GM21367 (cell line): ENCODE data around the gene HEBP1.
"Not testable (repeated sequence)": the region's sequence is repeated elsewhere in the genome, so short reads cannot be mapped to it uniquely, and the experiment has no call there.

ENCODE experiments used
- ATAC-seq: cut with Tn5 transposase; IDR thresholded peaks from one replicate; pipeline ENCODE4 v1.9.1; 2021; ENCODE audit not compliant: unreplicated experiment

The HEBP1 gene, protein sequence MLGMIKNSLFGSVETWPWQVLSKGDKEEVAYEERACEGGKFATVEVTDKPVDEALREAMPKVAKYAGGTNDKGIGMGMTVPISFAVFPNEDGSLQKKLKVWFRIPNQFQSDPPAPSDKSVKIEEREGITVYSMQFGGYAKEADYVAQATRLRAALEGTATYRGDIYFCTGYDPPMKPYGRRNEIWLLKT

DNA sequence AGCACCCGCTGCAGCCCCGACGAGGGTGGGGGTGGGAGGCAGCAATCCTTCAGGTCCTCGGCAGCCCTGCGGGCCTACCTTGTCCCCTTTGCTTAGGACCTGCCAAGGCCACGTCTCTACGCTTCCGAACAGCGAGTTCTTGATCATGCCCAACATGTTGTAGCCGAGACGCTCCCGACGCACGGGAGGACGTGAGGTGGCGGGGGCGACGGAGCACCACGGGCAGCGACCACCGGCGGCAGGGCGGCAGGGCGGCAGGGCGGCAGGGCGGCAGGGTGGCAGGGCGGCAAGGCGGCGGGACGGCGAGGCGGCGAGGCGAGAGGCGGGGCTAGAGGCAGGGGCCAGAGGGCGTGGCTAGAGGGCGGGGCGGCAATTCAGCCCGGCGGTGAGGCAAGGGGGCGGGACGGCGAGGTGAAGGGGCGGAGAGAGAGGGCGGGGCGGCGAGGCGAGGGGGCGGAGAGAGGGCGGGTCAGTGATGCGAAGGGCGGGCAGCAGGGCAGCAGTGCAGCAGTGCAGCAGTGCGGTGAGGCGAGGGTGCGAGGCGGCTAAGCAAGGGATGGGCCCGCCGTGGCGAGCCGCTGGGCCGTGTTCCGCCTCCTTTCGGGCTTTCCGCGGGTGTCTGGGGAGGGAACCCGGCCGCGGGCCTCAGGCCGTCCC is at the start of gene HEBP1:
Gene HEBP1 (minus strand): TSS at position 307 of the 657 bp plus-strand sequence. CDS start 151 bp downstream, at position 156.
- peak; percentile 63 for ATAC-seq

DNA sequence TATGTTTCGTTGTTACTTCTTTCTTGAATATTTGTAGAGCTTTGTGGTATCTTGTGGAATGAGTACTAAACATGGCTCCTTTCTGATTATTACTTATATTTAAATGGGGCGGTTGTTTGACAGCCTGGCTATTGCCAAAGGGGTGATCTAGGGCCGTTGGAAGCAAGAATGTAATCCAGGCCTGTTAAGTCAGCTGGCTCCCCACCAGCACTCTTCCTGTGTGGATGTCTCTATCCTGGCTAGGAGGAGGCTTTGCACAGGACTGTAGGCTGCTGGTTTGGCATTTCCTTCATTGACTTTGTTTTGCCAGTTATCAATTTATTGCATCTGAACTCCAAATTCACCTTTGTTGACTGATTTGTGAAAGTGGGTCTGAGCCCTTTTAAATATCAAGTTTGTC is 49.8 kb upstream of the HEBP1 start:
- ATAC-seq, result no peak

DNA sequence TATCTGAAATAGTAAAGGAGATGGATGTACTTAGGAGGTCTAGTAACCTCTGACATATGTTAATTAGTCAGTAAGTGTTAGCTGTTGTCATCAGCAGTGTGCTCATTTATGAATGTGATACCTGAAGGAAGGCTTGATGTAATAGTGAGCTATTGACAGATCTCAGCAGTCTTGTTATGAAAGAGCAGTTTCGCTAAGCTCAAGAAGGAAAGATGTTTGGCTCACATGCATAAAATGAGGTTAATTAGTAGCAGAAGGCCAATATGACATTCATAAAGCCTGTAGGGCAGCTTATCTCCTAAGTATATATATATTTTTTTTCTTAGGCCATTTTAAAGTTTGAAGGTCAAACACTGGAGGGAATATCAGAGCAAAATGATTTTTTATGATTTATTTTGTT is 46.9 kb upstream of the HEBP1 start:
- ATAC-seq, result no peak

DNA sequence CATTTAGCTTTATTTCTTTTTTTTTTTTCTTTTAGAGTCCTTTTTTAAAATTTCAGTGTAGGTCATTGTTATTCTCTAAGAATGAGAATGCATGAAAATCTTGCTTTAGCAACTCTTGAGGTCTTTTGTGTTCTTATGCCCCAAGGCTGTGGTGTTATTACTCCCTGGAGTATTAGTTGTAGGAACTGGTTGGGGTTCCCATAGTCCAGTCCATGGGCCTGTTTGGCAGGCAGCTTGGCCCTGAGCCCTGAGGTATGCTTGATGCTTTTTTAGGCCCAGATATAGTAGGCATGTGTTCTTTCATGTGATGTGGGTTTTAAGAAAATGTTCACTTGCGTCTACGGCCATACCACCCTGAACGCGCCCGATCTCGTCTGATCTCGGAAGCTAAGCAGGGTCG is 45.8 kb upstream of the HEBP1 start:
- ATAC-seq, result no peak

DNA sequence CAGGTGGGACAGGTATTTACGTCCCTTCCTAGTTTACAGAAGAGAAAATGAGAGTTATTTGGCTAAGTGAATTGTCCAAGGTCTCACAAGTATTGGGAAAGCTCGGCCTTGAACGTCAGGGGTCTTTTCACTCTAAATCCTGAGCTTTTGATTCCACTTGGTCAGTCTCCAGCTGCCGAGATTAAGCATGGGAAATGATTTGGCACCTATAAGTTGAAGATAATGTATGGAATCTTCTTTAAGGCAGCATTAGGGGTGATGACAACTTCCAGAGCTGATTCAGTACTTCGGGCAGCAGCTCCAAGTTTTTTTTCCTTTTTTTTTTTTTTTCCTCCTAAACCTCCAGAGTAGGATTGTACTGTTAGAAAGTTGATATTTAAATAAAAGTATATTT is 44.8 kb upstream of the HEBP1 start:
- no peak for ATAC-seq

DNA sequence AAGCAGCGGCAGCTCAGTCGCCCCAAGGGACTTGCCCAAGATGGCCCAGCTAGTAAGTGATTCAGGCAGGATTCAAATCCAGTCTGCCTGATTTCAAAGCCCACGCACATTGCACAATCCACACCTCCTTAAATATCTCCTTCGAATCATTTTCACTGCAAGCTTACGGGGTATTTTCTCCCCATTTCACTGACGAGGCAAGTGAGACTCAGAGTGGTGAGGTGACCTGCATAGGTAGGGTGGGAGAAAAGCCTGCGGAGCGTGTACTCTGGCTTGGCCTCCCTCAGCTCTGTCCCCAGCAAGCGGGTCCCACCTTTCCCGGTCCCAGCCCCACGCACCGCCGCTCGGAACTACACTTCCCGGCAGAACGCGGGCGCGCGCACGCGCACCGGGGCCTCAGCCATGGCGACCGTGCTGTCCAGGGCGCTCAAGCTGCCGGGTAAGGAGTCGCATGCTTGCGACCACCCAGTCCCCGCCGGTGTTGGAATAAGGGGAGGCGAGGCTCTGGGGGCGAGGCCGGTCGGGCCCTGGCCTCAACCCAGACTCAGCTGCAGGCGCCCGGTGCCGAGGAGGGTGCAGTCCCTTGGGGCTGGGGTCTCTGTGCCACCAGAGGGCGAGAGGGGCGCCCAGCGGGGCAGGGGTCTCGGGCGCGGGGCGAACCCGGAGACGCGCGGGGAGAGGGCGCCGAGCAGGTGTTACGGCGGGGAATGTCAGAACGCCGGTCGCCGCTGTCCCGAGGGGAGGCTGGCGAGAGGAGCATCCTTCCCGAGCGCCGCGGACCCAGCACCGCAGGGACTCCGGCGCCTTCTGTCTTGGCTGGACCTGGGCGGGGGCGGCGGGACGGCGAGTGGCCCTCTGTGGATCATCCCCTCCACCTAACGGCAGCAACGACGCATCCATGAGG is 44.2 kb upstream of the HEBP1 start, which contains the start of gene FAM234B:
Gene FAM234B (plus strand): TSS at position 380 of the 904 bp plus-strand sequence. CDS start 23 bp downstream, at position 403.
- ATAC-seq, result peak; percentile 85

DNA sequence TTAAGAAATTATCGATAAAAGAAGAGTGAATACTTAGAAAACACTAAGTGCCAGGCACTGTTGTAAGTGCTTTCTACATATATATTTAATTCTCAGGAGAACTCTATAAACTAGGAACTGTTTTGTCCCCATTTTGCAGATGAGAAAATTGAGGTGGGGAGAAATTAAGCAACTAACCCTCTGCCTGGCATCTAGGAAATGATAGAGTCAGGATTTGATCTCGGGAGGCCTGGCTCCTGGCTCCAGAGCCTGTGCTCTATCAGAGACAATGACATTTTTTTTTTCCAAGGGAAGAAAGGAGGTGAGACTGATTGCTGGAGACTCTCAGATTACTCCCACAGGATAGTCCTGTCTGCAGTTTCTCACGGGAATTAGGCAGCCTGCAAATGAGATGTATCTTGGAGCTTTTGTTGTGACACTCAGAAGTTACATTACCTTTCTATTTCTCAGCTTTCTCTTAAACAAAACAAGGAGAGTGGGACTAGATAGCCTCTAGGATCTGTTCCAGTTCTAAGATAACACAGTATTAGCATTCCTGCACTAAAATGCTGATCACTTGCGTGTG is 42.7 kb upstream of the HEBP1 start:
- no peak for ATAC-seq

DNA sequence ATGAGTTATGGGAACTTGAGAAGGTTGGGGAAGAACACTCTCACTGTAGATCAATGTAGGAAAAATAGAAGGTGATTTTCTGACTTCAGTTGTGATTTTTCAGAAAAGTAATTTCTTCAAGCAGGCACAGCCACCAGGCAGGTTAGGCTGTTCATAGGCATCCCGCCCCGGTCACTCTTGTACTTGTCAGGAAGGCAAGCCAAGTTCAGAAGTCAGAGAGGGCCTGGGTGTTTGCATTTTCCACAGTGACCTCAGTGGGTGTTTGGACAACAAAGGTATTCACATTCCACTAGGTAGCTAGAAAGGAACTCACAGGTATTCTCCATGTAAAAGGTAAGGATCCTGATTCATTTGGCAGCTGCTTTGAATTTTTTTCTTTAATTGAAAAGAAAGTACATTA is 41.2 kb upstream of the HEBP1 start:
- no peak for ATAC-seq

DNA sequence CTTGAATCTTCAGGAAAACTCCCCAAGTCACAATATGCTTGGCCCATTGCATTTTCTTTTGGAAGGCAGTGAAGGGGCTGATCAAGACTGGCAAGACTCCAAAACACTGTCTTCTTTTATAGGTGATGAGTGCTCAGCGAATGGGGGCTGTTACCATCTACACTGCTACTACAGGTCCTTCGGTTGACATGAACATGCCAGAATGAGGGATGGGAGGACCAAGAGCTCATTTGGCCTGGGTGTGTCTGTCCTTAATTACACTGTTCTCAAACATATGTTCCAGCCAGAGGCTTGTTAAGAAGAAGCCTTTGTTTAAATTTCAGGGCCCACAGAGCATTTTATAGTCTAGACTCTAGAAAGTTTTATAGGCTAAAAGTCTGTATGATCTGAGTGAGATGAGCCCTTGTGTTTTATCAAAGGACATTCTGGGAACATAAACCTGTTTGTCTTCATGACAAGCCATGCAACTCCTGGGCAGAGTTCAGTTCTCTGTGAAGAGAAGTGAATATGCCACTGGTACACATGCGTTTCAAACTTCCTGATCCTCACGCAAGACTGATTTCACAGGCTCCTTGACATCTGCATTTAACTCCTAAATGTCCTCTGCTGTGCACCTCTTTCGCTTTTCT is 39.4 kb upstream of the HEBP1 start:
- ATAC-seq, result no peak

DNA sequence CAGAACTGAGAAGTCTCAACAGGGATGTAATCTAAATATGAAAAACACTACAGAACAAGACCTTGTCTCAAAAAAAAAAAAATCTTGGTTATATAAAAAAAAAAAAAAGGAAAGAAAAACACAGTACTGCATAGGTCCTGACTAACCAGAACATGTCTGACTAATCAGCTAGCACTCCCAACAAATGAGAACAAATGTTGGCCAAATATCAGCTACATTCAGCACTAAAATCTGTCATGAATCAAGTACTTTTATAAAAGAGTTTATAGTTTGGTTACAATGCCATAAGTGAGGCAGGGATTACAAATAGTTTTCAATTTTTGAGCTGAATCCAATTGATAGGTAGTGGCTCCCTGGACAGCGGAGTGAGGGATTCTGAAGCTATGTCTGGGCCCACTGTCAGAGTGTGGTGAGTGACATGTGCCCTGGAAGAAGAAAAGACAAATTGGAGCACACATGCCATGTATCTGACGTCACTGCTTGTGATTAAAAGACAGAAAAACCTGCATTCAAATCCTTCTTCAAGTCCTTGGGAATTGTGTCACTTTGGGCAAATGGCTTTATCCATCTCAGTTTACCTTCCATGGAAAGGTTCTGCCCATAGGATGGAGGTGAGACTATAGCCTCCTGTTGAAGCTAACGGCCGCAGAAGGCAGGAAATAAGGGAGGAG is 38.6 kb upstream of the HEBP1 start:
- ATAC-seq, result no peak

DNA sequence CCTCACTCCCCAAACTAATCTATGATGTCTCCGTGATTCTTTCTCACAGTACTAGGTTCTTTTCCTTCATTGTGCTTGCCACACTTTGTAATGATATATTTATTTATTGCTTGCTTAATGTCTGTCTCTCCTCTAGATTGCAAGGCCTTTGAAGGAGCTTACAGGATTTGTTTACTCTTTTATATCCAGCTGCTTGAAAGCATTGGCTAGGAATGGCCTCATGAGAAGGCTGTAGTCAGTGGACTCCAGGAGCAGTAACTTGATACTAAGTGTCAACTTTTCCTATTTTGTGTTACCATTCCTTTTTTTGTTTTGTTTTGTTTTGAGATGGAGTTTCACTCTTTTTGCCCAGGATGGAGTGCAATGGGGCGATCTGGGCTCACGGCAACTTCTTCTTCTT is 36.8 kb upstream of the HEBP1 start:
- no peak for ATAC-seq

DNA sequence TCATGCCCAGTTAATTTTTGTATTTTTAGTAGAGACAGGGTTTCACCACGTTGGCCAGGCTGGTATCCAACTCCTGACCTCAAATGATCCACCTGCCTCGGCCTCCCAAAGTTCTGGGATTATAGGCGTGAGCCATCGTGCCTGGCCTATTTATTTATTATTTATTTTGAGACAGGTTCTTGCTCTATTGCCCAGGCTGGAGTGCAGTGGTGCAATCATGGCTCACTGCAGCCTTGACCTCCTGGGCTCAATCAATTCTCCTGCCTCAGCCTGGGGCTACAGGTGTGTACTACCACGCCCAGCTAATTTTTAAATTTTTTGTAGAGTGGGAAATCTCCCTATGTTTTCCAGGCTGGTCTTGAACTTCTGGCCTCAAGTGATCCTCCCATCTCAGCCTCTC is 35.3 kb upstream of the HEBP1 start:
- ATAC-seq, result not testable (repeated sequence)

DNA sequence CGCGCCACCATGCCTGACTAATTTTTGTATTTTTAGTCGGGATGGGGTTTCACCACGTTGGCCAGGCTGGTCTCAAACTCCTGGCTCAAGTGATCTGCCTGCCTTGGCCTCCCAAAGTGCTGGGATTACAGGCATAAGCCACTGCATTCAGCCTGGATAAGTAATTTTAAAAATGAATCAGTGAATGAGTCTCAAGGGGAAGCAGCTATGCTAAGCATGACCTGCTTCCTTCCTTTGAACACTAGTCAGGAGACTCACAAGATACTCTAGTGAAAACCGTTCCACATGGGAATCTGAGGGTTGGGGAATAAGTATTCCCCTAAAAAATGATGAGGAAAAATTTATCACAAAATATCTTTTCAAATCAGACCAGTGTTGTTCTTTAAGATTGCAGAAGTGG is 33.4 kb upstream of the HEBP1 start:
- no peak for ATAC-seq

DNA sequence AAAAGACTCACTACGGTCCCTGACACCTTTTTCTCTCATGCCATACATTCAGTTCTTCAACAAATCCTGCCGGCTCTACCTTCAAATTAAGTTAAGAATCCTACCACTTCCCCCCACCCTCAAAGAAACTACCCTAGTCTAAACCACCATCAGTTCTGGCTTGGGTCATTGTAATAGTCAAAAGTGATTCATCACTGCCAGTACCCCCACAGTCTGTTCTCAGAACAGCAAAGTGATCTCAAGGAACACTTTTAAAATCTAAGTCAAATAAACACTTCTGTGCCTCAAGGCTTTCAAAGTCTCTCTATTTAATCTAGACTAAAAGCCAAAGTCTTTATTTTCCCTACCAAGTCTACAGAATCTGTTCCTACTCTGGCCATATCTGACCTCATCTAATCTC is 32.1 kb upstream of the HEBP1 start:
- no peak for ATAC-seq

DNA sequence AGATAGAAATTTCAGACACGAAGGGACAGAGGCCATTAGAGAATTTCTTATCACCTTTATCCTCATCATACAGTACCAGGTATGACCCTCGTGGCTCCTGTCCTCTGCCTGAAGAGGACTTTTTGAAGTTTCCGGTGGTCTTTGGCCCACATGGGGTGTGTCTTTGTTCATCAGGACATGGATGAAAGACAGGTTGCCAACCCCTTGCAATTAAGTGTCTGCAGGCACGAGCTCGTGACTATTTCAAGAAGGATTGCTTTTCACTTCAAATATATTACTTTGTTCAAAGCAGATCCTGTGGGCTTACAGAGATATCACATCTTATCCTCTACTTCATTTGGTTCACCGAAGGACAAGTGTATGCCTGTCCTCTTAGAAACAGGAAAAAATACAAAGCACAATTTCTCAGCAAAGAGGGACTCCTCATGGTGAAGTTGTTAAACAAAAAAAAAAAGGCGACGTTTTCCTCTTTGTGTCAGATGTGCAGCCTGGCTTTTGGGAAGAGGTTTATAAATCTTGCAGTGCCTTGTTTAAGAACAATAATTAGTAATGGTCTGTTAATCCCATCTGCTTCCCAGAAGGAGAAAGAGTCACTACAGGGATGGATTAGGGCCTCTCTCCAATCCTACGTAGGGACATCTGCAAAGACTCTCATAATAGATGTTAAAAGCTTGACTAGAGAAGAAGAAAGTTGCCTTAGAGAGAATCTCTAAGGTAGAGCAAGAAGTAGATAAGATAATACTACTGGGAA is 30.7 kb upstream of the HEBP1 start:
- ATAC-seq, result no peak

DNA sequence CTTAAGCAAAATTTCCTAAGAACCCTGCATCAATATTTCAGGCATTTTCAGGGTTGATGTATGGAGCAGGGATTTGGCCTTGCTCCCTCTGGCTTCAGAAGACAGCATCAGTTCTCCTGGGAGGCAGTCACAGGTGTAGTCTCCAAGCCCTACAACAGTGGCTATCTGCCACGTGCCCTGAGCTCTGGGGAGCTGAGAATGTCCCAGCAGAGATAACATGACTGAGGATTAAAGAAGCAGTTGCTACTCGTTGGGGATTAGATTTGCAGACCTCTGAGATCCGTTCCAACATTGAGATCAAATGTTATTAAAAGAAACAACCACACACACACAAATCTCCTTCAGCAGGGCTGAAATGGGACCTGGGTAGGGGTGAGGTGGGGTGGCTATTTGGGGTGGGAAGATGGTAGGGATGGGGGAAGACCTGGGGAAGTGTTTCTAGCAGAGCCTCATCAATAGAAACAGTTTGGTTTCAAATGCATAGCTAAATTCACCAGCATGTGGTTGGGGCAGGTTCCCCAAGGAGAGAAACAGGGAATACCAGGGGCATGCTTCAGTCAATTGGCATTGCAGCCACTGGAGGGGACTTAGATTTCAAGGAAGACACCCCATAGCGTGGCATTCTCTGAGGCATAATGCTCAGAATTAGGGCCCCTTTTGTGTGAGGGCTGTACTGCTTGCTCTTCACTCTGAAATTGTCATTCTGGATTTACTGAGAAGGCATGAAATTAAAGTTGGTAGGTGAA is 28.9 kb upstream of the HEBP1 start:
- no peak for ATAC-seq

DNA sequence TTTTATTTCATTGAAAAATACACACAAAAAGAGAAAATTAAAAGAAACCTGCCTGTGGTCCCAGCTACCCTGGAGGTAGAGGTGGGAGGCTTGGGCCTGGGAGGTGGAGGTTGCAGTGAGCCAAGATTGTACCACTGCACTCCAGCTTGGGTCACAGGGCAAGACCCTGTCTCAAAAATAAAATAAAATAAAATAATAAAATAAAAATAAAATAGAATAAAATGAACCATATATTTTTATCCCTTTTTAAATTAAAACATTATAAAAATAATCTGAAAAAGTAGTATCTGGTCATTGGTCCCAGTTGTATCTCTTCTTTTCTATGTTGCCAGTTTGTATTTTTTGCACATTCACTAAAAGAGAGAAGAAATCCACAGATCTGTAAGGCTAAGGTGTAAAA is 27.4 kb upstream of the HEBP1 start:
- ATAC-seq, result no peak

DNA sequence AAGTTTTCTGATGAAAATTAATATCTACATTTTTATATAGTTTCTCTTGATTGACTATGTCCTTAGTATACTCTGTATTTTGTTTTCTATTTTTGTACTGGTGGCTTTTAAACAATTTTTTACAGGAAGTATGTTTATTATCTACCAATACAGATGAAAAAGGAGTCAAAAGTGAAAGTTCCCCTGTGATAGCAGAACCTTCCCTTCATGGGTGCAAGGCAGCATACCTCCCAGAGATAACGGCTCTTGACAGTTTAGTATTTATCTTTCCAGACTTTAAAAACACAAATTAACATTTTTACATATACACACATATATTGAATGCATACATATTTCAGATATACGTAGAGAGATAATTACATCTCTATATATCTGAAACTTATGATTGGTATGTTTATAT is 27.0 kb upstream of the HEBP1 start:
- ATAC-seq, result no peak

DNA sequence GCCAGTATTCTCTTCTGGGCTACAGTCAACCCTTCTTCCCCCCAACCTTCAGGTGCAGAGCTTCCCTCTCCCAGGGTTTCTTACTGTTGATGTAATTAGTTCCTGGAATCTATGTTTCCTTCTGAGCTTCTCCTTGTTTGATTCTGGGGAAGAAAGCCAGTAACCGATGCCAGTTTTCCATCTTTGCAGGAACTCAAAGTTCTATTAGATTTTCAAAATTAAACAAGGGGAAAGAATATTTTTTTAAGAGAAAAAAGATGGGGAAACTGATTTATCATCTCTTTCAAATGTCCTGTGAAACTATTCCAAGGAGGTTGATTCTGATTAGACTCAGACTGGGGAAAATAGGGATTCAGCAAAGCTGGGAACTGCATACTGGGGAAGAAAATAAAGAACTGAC is 26.2 kb upstream of the HEBP1 start:
- ATAC-seq, result no peak
